HL-60 (cell line): ENCODE results near the gene PPP1R12C.
A peak's percentile ranks its signal among the peaks of the same experiment; 100 is the strongest.

Source experiments
- DNase-seq, 2 experiments: peaks; one replicate each; pipeline ENCODE4 v3.0.0-alpha.2; 2010 to 2020; ENCODE audit warnings: low read depth in 1 of 2, low spot score in 1 of 2
- H3K27ac ChIP-seq: fragments of 250-450 bp; sonication (Bioruptor Pico); replicated peaks from 2 replicates; pipeline ENCODE4 v1.5.1; 2020; ENCODE audit warnings: mild to moderate bottlenecking, moderate library complexity
- H3K27me3 ChIP-seq: fragments of 250-450 bp; sonication (Bioruptor Pico); 2 replicates; pipeline ENCODE4 v1.5.1; 2021; ENCODE audit warnings: mild to moderate bottlenecking, moderate library complexity; ENCODE audit not compliant: insufficient read depth, poor library complexity, severe bottlenecking
- H3K4me3 ChIP-seq: replicated peaks from 2 replicates; pipeline ENCODE4 v1.5.1; 2011; ENCODE audit warnings: mild to moderate bottlenecking, control low read depth, low read length; ENCODE audit not compliant: insufficient read depth
- CTCF ChIP-seq: IDR thresholded peaks from one replicate; pipeline ENCODE4 v1.5.1; 2011; ENCODE audit warnings: low read length, control low read depth, inconsistent platforms; ENCODE audit not compliant: insufficient read depth
- GABPA ChIP-seq: IDR thresholded peaks from 2 replicates; pipeline ENCODE4 v1.6.1; 2012; ENCODE audit warnings: low read depth
- POLR2AphosphoS5 ChIP-seq: IDR thresholded peaks from 2 replicates; pipeline ENCODE4 v1.6.1; 2012; ENCODE audit warnings: low read depth
- REST ChIP-seq: IDR thresholded peaks from 2 replicates; pipeline ENCODE4 v1.6.1; 2012; ENCODE audit warnings: low read depth; ENCODE audit not compliant: insufficient replicate concordance
- SPI1 ChIP-seq: IDR thresholded peaks from 2 replicates; pipeline ENCODE4 v1.6.1; 2012; ENCODE audit warnings: low read depth, mild to moderate bottlenecking, borderline replicate concordance

PPP1R12C gene

GRCh38 chr19:55098716-55099556 lies 18.5 kb downstream of the PPP1R12C start:
- peak overlapping the region; percentile 34 for H3K27ac ChIP-seq
- TF ChIP-seq REST (no peak), SPI1 (no peak), GABPA (no peak), CTCF (peak; percentile 7), POLR2AphosphoS5 (no peak)
- no peak overlapping the region for H3K4me3 ChIP-seq
- DNase-seq: peak; percentile 41 to 47
- H3K27me3 ChIP-seq: no peaks in the 10 kb centered on the region

GRCh38 chr19:55097864-55098715 lies 19.3 kb downstream of the PPP1R12C start:
- Histone ChIP-seq H3K27me3 (no peaks in the 10 kb centered on the region), H3K27ac (peak overlapping the region; percentile 34), H3K4me3 (no peak overlapping the region)
- TF ChIP-seq POLR2AphosphoS5 (peak; percentile 63), SPI1 (peak; percentile 79; the same call in 1 of the 2 replicates), GABPA (no peak)
- DNase-seq: peak; percentile 41 to 91

GRCh38 chr19:55096061-55096701 lies 21.3 kb downstream of the PPP1R12C start:
- Histone ChIP-seq H3K27me3 (no peaks in the 10 kb centered on the region), H3K27ac (no peak overlapping the region), H3K4me3 (no peak overlapping the region)
- no peak for DNase-seq
- no peak for TF ChIP-seq POLR2AphosphoS5
- TF ChIP-seq GABPA: no peak
- no peak for TF ChIP-seq REST
- no peak for TF ChIP-seq SPI1
- no peak for TF ChIP-seq CTCF
